ENCODE data around the gene SPRTN.

- TF ChIP-seq, protein P1, sequence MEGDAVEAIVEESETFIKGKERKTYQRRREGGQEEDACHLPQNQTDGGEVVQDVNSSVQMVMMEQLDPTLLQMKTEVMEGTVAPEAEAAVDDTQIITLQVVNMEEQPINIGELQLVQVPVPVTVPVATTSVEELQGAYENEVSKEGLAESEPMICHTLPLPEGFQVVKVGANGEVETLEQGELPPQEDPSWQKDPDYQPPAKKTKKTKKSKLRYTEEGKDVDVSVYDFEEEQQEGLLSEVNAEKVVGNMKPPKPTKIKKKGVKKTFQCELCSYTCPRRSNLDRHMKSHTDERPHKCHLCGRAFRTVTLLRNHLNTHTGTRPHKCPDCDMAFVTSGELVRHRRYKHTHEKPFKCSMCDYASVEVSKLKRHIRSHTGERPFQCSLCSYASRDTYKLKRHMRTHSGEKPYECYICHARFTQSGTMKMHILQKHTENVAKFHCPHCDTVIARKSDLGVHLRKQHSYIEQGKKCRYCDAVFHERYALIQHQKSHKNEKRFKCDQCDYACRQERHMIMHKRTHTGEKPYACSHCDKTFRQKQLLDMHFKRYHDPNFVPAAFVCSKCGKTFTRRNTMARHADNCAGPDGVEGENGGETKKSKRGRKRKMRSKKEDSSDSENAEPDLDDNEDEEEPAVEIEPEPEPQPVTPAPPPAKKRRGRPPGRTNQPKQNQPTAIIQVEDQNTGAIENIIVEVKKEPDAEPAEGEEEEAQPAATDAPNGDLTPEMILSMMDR (IDR thresholded peaks at IDR 0.05 in 8 of 11, conservative IDR thresholded peaks at IDR 0.05 in 3 of 11), result peak; percentile 37 to 85 (median 79)
- TF ChIP-seq POLR2A (IDR thresholded peaks at IDR 0.05) (no peak), POLR2AphosphoS5 (IDR thresholded peaks at IDR 0.05) (peak in 1 of 3 donors; percentile 57)
Observed at GRCh38 chr1:231357831-231358354, 19.8 kb downstream of the SPRTN start.
